Progenitor cell of endocrine pancreas (in vitro differentiated cells): ENCODE measurements around the gene CHST15. TPM values are rescaled to one million over a fixed set of nuclear protein-coding genes. Genes with fewer than 3 reads are reported as not detected.

ENCODE experiments used
- DNase-seq: peaks from one replicate; pipeline ENCODE4 v3.0.0; 2021; ENCODE audit warnings: low spot score; ENCODE audit not compliant: unreplicated experiment
- H3K27ac Mint-ChIP-seq: 2 replicates; pipeline ENCODE4 v1.8.0; 2021; ENCODE audit warnings: mild to moderate bottlenecking, moderate library complexity, mixed read lengths
- H3K27me3 Mint-ChIP-seq: 2 replicates; pipeline ENCODE4 v1.8.0; 2021; ENCODE audit warnings: mixed read lengths
- H3K36me3 Mint-ChIP-seq: 2 replicates; pipeline ENCODE4 v1.8.0; 2022; ENCODE audit warnings: mixed read lengths; ENCODE audit not compliant: insufficient read depth
- H3K4me1 Mint-ChIP-seq: 2 replicates; pipeline ENCODE4 v1.8.0; 2021; ENCODE audit warnings: low read depth, mixed read lengths
- H3K4me3 Mint-ChIP-seq: 2 replicates; pipeline ENCODE4 v1.8.0; 2021; ENCODE audit warnings: low read depth, mild to moderate bottlenecking, moderate library complexity, mixed read lengths
- H3K9me3 Mint-ChIP-seq: 2 replicates; pipeline ENCODE4 v1.8.0; 2021; ENCODE audit warnings: low read depth, mixed read lengths
- total RNA-seq: library from RNA; stranded (reverse); gene quantifications from 2 replicates; pipeline ENCODE4 v1.2.1, GENCODE V29; 2021
- TF ChIP-seq, protein P1 (sequence below): fragments of 200-600 bp; sonication (generic); IDR thresholded peaks from one replicate; pipeline ENCODE4 v1.5.0; 2021; ENCODE audit warnings: antibody characterized with exemption, mild to moderate bottlenecking; ENCODE audit not compliant: unreplicated experiment

Gene CHST15
- total RNA-seq, 1 donor from 2014 or later: 7.9 TPM

DNA sequence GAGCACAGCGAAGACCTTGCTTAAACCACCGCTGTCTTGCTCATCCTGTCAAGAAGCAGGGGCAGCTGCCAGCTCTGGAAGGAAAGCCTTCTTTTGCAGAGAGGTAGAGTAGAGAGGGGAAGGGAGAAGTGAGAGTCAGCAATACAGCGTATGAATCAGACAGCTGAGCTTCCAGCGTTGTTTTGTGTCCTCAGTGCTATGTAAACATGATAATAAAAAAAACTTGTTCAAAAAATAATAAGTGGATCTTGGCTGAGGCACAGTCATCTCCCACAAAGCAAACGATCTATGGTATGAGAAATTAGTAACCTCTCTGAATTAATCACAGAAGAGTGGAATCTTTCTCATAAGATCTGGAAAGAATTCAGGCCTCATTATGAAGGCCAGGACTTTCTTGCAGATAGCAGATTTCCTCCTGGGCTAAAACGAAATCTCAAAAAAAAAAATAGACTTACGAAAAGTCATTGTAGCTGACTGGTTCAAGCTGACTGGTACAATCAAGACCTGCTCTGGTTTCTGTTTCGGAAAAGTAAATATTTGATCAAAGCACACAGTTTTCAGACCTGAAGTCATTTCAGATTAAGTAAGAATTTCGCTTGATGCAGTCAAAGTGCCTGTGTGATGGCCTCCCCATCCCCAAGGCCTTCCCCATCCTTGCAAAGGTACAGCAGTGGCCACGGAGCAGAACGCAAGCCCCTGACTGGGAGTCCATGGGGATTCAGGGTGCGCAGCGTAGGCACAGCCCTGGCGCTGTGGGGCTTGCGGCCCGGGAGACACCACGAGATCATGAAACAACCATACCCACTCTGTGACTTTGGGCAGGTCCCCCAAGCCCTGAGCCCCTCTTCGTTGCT, 29.4 kb downstream of the CHST15 start:
- Mint-ChIP-seq H3K27ac (peak overlapping the region; percentile 9), H3K4me1 (peaks cover 18% of the 10 kb centered on the region), H3K36me3 (no peaks in the 10 kb centered on the region), H3K27me3 (peaks cover 13% of the 10 kb centered on the region), H3K4me3 (no peak overlapping the region), H3K9me3 (no peaks in the 10 kb centered on the region)
- TF ChIP-seq, protein P1, sequence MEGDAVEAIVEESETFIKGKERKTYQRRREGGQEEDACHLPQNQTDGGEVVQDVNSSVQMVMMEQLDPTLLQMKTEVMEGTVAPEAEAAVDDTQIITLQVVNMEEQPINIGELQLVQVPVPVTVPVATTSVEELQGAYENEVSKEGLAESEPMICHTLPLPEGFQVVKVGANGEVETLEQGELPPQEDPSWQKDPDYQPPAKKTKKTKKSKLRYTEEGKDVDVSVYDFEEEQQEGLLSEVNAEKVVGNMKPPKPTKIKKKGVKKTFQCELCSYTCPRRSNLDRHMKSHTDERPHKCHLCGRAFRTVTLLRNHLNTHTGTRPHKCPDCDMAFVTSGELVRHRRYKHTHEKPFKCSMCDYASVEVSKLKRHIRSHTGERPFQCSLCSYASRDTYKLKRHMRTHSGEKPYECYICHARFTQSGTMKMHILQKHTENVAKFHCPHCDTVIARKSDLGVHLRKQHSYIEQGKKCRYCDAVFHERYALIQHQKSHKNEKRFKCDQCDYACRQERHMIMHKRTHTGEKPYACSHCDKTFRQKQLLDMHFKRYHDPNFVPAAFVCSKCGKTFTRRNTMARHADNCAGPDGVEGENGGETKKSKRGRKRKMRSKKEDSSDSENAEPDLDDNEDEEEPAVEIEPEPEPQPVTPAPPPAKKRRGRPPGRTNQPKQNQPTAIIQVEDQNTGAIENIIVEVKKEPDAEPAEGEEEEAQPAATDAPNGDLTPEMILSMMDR: no peak
- no peak for DNase-seq

DNA sequence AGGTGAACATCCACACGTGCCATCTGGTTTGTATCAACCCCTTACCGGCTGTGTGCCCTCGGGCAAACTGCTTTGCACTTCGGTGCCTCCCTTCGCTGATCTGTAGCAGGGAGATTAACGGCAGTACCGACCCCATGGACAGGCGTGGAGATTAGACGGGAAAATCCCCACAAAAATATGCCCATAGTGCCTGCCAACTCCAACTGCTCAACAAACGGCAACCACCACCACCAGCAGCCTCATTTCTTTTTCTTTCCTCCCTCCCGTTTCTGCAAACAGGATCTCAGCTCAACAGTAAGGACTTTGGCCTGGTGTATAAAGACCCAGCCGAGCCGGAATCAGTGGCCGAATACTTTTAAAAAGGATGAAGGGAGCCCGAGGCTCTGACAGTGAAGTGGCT, 31.0 kb downstream of the CHST15 start:
- Mint-ChIP-seq H3K27ac (no peak overlapping the region), H3K9me3 (no peaks in the 10 kb centered on the region), H3K27me3 (peaks cover 11% of the 10 kb centered on the region), H3K4me1 (peaks cover 18% of the 10 kb centered on the region), H3K36me3 (no peaks in the 10 kb centered on the region), H3K4me3 (no peak overlapping the region)
- TF ChIP-seq, protein P1: no peak
- DNase-seq: no peak

DNA sequence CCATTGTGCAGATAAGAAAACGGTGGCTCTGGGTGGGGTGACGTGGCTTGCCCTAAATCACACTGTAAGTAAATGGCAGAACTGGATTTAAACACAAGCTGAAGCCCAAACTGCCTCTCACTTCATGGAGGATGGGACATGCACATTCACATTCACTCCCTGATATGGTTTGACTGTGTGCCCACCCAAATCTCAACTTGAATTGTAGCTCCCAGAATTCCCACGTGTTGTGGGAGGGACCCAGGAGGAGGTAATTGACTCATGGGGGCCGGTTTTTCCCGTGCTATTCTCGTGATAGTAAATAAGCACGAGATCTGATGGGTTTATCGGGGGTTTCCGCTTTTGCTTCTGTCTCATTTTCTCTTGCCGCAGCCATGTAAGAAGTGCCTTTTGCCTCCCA, 32.4 kb downstream of the CHST15 start:
- TF ChIP-seq, protein P1: no peak
- H3K4me1 Mint-ChIP-seq: peaks cover 18% of the 10 kb centered on the region

DNA sequence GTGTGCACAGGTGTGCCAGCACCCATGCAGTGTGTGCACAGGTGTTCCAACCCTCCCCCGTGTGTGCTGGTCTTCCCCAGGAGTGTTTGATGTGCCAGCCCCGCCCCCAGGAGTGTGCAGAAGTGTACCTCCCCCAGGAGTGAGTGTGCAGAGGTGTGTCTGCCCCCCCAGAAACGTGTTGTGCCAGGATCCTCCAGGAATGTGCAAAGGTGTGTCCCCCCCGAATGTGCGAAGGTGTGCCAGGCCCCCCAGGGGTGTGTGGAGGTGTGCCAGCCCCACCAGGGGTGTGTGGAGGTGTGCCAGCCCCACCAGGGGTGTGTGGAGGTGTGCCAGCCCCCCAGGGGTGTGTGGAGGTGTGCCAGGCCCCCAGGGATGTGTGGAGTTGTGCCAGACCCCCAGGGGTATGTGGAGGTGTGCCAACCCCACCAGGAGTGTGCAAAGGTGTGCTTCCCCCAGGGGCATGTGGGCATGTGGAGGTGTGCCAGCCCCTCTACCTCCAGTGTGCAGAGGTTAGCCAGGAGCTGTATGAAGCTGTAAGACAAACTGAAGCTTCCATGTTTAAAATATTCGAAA, 33.2 kb downstream of the CHST15 start:
- peaks cover 14% of the 10 kb centered on the region for H3K4me1 Mint-ChIP-seq
- no peaks in the 10 kb centered on the region for H3K36me3 Mint-ChIP-seq
- H3K27ac Mint-ChIP-seq: no peak overlapping the region
- DNase-seq: no peak
- no peak overlapping the region for H3K4me3 Mint-ChIP-seq
- TF ChIP-seq, protein P1: no peak
- H3K9me3 Mint-ChIP-seq: no peaks in the 10 kb centered on the region
- no peaks in the 10 kb centered on the region for H3K27me3 Mint-ChIP-seq

More for the DNA sequence above, 32.4 kb downstream of the CHST15 start:
- Mint-ChIP-seq H3K27me3 (peaks cover 2% of the 10 kb centered on the region), H3K36me3 (no peaks in the 10 kb centered on the region), H3K27ac (no peak overlapping the region), H3K4me3 (no peak overlapping the region), H3K9me3 (no peaks in the 10 kb centered on the region)
- no peak for DNase-seq

DNA sequence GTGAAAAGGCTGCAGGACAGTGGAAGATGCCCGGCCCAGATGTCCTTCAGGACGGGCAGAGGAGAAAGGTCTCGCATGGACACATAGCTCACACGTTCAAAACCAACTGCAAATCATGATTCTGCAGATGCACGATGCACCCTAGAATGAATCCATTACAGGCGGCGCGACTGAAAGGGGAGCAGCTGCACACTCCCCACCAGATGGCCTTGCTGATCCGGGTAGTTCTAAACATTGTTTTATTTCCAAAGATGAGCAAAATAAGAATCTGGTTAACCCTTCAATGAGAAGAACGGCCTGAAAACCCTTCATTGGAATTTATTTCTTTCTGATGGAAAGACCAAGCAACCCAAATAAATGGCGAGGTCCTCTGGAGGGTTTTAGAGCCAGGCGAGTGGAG, 33.8 kb downstream of the CHST15 start:
- DNase-seq: no peak
- Mint-ChIP-seq H3K4me1 (peaks cover 15% of the 10 kb centered on the region), H3K36me3 (no peaks in the 10 kb centered on the region), H3K4me3 (no peak overlapping the region), H3K27ac (no peak overlapping the region), H3K9me3 (no peaks in the 10 kb centered on the region), H3K27me3 (no peaks in the 10 kb centered on the region)
- TF ChIP-seq, protein P1: no peak
